HepG2 (cell line): ENCODE measurements around the gene PGRMC2.
"Not testable (repeated sequence)": the region's sequence is repeated elsewhere in the genome, so short reads cannot be mapped to it uniquely, and the experiment has no call there.

Source experiments
- CHD2 ChIP-seq: IDR thresholded peaks from 2 replicates; pipeline ENCODE4 v1.6.1; 2011; ENCODE audit warnings: low read depth, low read length, improper control_type of control experiment
- MXD1 ChIP-seq: sonication (generic); formaldehyde crosslinking; IDR thresholded peaks from 2 replicates; pipeline ENCODE4 v1.4.0; 2020; ENCODE audit warnings: mild to moderate bottlenecking, missing genetic modification reagents
- NPAS2 ChIP-seq: sonication (generic); formaldehyde crosslinking; IDR thresholded peaks from 2 replicates; pipeline ENCODE4 v1.8.0; 2022; ENCODE audit warnings: mild to moderate bottlenecking, missing genetic modification reagents, borderline replicate concordance
- ZFP37 ChIP-seq: sonication (generic); formaldehyde crosslinking; IDR thresholded peaks from 2 replicates; pipeline ENCODE4 v1.4.0; 2020; ENCODE audit warnings: missing genetic modification reagents, borderline replicate concordance
- ZNF274 ChIP-seq: sonication (generic); formaldehyde crosslinking; IDR thresholded peaks from 2 replicates; pipeline ENCODE4 v1.5.1; 2020; ENCODE audit warnings: mild to moderate bottlenecking, missing genetic modification reagents
- TF ChIP-seq, protein P1 (sequence below): sonication (generic); formaldehyde crosslinking; IDR thresholded peaks from 2 replicates; pipeline ENCODE4 v1.8.1; 2022; ENCODE audit warnings: low read depth, mild to moderate bottlenecking, missing genetic modification reagents

GRCh38 chr4:128265550-128265949 is 22.1 kb downstream of the PGRMC2 start:
- TF ChIP-seq, protein P1, sequence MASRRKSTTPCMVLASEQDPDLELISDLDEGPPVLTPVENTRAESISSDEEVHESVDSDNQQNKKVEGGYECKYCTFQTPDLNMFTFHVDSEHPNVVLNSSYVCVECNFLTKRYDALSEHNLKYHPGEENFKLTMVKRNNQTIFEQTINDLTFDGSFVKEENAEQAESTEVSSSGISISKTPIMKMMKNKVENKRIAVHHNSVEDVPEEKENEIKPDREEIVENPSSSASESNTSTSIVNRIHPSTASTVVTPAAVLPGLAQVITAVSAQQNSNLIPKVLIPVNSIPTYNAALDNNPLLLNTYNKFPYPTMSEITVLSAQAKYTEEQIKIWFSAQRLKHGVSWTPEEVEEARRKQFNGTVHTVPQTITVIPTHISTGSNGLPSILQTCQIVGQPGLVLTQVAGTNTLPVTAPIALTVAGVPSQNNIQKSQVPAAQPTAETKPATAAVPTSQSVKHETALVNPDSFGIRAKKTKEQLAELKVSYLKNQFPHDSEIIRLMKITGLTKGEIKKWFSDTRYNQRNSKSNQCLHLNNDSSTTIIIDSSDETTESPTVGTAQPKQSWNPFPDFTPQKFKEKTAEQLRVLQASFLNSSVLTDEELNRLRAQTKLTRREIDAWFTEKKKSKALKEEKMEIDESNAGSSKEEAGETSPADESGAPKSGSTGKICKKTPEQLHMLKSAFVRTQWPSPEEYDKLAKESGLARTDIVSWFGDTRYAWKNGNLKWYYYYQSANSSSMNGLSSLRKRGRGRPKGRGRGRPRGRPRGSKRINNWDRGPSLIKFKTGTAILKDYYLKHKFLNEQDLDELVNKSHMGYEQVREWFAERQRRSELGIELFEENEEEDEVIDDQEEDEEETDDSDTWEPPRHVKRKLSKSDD, result not testable (repeated sequence)
- TF ChIP-seq ZFP37 (CRISPR knock-in tag); NPAS2 (CRISPR knock-in tag); ZNF274 (CRISPR knock-in tag); CHD2; MXD1 (CRISPR knock-in tag): not testable (repeated sequence)
